Umbilical cord (tissue), 2 donors: ENCODE results near the gene PWWP2A. TPM values are rescaled to one million over a fixed set of nuclear protein-coding genes. Genes with fewer than 3 reads are reported as not detected.
"Not testable (repeated sequence)": the region's sequence is repeated elsewhere in the genome, so short reads cannot be mapped to it uniquely, and the experiment has no call there.

Source experiments
- DNase-seq: peaks from one replicate; pipeline ENCODE4 v3.0.0-alpha.2; 2015; ENCODE audit warnings: low spot score
- total RNA-seq: library from RNA; depleted of rRNA; stranded (reverse); fragments of >200 nt; gene quantifications from one replicate; pipeline ENCODE4 v1.2.3, GENCODE V29; 2014; ENCODE audit warnings: low replicate concordance; ENCODE audit not compliant: insufficient read depth

PWWP2A gene
- 36.1 TPM for total RNA-seq

- DNase-seq = peak; percentile 100
Observed at GRCh38 chr5:160119142-160119904, at the start of gene PWWP2A. Gene PWWP2A (minus strand): TSS chr5:160119450. CDS start chr5:160119388, 62 bp downstream.

- no peak for DNase-seq
Observed at GRCh38 chr5:160167624-160168165, 48.4 kb upstream of the PWWP2A start.

- no peak for DNase-seq
Observed at GRCh38 chr5:160166973-160167623, 47.8 kb upstream of the PWWP2A start.

DNA sequence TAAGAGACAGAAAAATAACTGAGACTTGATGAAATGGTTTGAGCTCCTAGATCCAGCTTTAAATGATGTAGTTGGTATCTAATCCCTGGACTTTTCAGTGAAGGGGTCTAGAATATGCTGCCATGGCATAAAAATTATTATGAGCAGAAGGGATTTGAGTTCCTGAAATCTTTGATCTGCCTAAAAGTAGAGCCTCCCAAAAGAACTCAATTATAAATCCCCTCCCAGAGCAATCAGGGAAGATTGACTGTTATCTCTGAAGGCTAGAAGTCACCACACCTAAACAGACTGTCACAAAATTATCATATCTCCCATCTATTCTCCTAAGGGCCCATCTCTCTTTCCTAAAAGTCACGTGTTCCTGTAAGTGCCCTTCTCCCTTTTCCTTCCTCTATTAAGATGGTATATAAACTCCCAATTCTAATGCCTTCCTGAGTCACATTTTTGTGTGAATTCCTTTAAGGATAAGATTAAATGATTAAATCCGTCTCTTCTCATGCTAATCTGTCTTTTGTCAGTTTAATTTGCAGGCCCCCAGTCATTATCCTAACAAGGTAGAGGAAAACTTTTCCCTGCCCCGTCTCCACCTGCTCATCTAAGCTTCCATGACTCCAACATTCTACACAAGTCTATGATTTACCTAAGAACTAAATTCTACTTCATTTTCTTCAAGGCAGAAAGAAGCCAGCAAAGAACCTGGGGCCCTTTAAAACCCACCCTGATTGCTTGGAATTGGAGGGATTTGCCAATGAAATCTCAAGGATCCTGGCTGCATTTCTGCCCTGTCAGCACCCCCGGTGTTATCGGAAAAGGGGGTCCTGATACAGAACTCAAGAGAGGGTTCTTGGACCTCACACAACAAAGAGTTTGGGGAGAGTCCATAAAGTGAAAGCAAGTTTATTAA, 47.1 kb upstream of the PWWP2A start:
- DNase-seq = no peak

- peak; percentile 97 for DNase-seq
Observed at GRCh38 chr5:160165137-160166068, 46.2 kb upstream of the PWWP2A start.

DNA sequence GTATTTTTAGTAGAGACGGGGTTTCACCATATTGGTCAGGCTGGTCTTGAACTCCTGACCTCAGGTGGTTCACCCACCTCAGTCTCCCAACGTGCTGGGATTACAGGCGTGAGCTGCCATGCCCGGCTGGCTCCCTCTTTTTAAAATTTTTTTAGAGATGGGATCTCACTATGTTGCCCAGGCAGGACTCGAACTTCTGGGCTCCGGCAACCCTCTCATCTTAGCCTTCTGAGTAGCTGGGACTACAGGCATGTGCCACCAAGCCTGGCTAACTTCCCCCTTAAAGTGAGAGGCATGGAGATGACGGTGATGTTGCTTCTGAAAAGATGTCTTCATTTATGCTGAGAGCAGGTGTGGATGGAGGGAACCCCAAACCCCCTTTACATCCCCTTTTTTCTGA, 43.7 kb upstream of the PWWP2A start:
- DNase-seq = no peak

GRCh38 chr5:160161626-160162025, 42.4 kb upstream of the PWWP2A start:
- no peak for DNase-seq

DNA sequence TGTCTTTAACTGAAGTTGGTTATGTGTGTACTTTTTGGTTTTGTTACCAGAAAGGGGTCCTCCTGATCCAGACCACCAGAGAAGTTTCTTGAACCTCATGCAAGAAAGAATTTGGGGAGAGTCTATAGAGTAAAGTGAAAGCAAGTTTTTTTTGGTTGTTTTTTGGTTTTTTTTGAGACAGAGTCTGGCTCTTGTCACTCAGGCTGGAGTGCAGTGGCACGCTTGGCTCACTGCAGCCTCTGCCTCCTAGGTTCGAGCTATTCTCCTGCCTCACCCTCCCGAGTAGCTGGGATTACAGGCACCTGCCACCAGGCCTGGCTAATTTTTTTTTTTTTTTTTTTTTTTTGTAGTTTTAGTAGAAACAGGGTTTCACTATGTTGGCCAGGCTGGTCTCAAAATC, 41.6 kb upstream of the PWWP2A start:
- not testable (repeated sequence) for DNase-seq

DNA sequence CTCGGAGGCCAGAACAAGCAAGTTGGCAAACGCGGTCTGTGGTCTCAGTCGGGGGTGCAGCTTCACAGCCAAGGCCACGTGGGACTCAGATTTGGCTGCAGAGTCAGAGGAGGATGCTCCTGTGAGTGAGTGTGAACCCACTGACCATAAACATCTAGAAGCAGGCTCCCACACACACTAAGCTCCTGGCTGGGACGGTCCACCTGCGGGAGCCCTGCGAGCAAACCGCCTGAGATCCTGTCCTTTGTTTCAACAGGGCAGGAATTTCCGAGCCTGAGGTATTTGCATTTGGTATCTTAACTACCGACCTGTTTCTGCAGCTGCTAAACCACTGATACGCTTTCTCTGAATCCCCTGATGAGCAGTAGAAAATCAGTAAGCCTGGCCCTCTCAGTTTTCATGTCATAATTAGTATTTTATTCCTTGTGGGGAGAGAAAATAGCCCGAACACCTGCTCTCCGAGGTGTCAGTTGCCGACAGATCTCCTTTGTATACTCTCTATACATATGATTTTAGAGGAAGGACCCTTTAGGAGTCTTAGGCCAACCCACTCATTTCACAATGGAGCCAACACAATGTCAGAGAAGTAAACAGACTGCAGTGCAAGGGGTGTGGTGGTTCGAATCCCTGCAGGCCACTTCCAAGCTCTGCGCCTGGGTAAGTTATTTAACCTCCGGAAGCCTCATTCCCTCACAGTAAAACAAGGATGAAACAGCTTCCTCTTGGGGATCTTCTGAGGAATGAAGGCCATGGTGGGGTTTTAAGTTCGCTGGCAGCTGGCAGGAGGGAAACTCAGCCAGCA, 40.9 kb upstream of the PWWP2A start:
- no peak for DNase-seq

GRCh38 chr5:160158087-160158486, 38.8 kb upstream of the PWWP2A start:
- DNase-seq = no peak

- DNase-seq = no peak
Observed at GRCh38 chr5:160155017-160155750, 35.9 kb upstream of the PWWP2A start.

DNA sequence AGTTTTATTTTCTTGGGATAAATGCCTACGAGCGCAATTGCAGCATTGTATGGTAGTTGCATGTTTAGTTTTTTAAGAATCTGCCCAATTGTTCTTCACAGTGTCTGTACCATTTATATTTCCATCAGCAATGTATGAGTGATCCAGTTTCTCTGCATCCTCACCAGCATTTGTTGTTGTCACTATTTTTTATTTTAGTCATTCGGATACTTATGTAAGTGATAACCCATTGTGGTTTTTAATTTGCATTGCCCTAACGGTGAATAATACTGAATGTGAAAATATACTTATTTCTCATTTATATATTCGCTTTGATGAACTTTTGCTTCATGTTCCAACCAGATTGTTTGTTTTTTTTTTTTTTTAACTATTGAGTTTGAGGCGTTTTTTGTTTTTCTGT, 33.7 kb upstream of the PWWP2A start:
- DNase-seq = no peak

- DNase-seq = no peak
Observed at GRCh38 chr5:160152287-160152686, 33.0 kb upstream of the PWWP2A start.

GRCh38 chr5:160151017-160151416, 31.8 kb upstream of the PWWP2A start:
- DNase-seq = no peak

GRCh38 chr5:160150381-160150780, 31.1 kb upstream of the PWWP2A start:
- DNase-seq = no peak

DNA sequence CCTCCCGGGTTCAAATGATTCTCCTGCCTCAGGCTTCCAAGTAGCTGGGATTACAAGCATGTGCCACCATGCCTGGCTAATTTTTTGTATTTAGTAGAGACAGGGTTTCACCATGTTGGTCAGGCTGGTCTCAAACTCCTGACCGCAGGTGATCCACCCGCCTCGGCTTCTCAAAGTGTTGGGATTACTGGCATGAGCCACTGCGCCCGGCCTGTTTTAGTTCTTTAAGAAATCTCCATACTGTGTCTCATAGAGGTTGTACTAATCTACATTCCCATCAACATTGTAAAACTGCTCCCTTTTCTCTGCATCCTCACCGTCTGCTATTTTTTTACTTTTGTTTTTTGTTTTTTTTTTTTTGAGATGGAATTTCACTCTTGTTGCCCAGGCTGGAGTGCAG, 25.2 kb upstream of the PWWP2A start:
- DNase-seq = not testable (repeated sequence)

- no peak for DNase-seq
Observed at GRCh38 chr5:160134332-160134731, 15.1 kb upstream of the PWWP2A start.

- DNase-seq = no peak
Observed at GRCh38 chr5:160133918-160134304, 14.7 kb upstream of the PWWP2A start.
